Measurements from ENCODE around the gene TIFAB. TPM values are rescaled to one million over a fixed set of nuclear protein-coding genes. Genes with fewer than 3 reads are reported as not detected.
A peak's percentile ranks its signal among the peaks of the same experiment; 100 is the strongest.
"Not testable (repeated sequence)": the region's sequence is repeated elsewhere in the genome, so short reads cannot be mapped to it uniquely, and the experiment has no call there.

TIFAB gene, protein sequence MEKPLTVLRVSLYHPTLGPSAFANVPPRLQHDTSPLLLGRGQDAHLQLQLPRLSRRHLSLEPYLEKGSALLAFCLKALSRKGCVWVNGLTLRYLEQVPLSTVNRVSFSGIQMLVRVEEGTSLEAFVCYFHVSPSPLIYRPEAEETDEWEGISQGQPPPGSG
- under 1 TPM; 0.14 to 0.24 (median 0.23) TPM for polyA plus RNA-seq (ENCODE audit: insufficient read length in 3 of 3)
- long read RNA-seq, donor 1: 0 reads
- long read RNA-seq, donor 2: 0 reads
- long read RNA-seq, donor 3: 0 reads
- long read RNA-seq, donor 4: 0 reads
- long read RNA-seq, donor 5: 0 reads
- long read RNA-seq, donor 6: 0 reads
- long read RNA-seq, donor 7: 0 reads
- long read RNA-seq, donor 8: 0 reads
- long read RNA-seq, donor 9: 0 reads
- long read RNA-seq, donor 10: 0 reads
- long read RNA-seq, donor 11: 0 reads
- long read RNA-seq, donor 12: 0 reads
- long read RNA-seq, donor 13: 0 reads
- long read RNA-seq, donor 14: 0 reads
- long read RNA-seq, donor 15: 0 reads
- long read RNA-seq, donor 16: 0 reads

- no peak for DNase-seq (ENCODE audit: extremely low read depth in 1 of 11, low read depth in 9 of 11, low spot score in 4 of 11)
These were observed at the start of gene TIFAB for GRCh38 chr5:135452321-135453030. Gene TIFAB (minus strand): TSS chr5:135452351. CDS start chr5:135449939, 2,412 bp downstream.

DNA sequence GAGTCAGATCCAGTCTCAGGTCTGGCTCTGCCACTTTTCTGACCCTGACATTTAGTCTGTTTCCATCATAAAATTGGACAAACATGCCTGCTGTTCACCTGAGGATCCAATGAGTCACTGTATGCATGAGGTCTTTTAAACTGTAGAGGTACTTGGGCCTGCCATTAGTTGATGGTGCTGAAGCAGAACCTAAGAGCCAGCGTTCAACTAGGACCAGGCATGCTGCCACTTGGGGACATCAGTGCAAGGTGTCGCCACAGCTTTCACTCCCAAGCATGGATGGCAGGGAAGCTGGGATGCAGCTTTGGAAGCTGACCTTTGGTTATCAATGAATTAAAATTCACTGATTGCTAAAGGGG lies 46.5 kb upstream of the TIFAB start:
- DNase-seq (ENCODE audit: extremely low read depth in 1 of 11, low read depth in 9 of 11, low spot score in 4 of 11): no peak

GRCh38 chr5:135497971-135498636 lies 46.0 kb upstream of the TIFAB start:
- no peak for DNase-seq (ENCODE audit: extremely low read depth in 1 of 11, low read depth in 9 of 11, low spot score in 4 of 11)

- DNase-seq (ENCODE audit: extremely low read depth in 1 of 11, low read depth in 9 of 11, low spot score in 4 of 11): not testable (repeated sequence)
These were observed 43.4 kb upstream of the TIFAB start for GRCh38 chr5:135495531-135495930.

- DNase-seq (ENCODE audit: extremely low read depth in 1 of 11, low read depth in 9 of 11, low spot score in 4 of 11): no peak
These were observed 42.0 kb upstream of the TIFAB start for GRCh38 chr5:135494196-135494595.

DNA sequence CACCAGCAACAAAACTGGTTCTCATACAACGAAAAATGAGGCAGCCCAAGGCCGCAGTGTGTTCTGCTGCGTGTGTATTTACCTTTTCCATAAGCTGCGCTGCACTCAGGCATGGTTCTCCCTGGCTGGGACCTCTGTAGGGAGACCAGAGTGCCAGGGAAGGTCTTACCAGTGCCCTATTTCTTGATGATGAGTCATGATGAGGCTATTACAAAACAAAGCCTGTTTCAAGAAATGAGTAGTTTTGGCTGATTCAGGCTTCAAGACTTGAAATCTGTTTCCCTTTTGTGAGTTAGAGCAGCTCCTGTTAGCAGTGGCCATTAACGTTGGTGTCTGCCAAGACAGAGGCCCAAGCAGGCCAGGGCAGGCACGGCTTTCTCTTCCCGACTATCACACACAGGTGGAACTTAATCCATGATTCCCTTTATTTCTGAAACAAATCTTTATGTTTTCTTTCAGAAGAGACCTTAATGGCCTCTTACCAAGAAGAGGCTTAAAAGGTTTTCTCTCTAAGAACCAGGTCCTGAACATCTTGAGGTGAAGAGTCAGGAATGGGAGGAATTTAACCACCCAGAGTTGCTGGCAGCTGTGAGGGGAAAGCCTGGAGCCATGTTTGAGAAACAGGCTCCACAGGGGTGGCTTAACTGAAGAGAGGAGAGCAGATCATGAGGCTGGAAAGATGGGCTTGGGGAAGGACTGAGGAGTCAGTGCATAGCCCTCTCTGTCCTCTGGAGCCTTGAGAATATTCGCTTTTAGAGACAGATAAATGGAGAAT lies 41.4 kb upstream of the TIFAB start:
- DNase-seq (ENCODE audit: extremely low read depth in 1 of 11, low read depth in 9 of 11, low spot score in 4 of 11): no peak

DNA sequence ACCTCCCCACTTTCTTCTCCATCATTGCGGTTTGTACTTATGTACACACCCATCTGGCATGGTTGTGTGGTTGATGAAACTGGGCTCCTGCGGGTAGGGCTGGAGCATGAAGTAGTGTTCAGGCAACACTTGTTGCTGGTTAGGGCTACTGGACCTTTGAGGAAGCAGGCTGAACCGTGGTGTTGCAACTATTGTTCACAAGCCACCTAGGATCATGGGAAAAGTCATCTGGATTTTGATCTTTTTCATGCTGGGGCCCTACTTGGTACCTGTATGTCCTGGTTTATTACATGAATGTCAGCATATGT lies 40.1 kb upstream of the TIFAB start:
- DNase-seq (ENCODE audit: extremely low read depth in 1 of 11, low read depth in 9 of 11, low spot score in 4 of 11): no peak

DNA sequence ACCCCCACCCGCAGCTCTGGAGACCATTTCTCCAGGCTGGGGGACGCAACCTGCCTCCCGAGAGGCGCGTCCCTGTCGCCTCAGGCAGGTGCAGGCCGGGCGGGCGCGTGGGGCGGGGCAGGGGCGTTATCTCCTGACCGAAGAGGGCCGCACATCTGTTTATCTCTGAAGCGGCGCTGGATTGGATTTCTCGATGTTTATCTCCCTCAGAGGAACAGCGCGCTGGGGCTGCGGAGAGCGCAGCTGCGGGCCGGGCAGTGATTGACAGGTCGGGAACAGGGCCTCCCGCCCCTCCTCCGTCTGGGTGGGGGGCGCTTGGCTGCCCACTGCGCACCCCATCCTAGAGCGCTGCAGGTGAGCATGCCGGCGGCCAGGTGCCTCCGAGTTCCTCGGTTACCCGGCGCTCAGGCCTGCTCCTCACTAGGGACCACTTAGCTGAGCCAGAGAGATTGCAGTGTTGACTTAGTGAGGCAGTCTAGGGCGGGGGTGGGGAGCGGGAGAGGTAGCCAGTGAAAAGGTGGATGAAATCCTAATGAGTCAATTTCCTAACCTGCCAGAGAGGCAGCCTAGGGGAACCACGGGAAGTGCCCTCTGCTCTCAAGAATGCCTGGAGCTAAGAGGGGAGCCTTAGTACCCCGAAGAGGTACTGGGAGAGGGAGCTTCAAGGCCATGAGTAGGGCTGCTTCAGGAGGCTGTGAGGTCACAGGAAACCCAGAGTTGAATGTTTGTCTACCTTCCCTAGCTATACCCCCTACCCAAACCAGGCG lies 39.6 kb upstream of the TIFAB start:
- DNase-seq (ENCODE audit: extremely low read depth in 1 of 11, low read depth in 9 of 11, low spot score in 4 of 11): no peak

DNA sequence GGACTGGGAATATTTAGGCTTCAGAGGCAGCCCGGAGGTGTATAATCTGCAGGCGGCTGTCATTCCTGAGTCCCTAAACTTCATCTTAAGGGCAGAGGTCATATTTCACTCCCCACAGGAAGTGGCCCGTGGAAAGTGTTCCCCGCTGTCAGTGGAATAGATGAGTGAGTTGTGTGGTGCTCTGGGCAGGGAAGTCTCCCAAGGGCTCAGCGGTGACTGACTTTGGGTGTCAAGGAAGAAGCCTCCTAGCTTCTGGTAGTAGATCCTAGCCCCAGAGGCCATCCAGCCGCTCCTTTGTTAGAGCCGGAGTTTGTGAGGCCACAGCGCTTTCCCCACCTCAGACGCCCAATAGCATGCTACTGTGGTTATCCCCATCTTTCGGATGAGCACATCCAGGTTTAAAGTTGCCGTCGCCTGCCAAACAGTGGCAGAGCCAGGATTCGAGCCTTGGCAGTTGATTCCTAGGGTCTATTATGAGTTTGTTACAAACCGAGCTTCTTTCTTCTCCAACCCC lies 38.9 kb upstream of the TIFAB start:
- no peak for DNase-seq (ENCODE audit: extremely low read depth in 1 of 11, low read depth in 9 of 11, low spot score in 4 of 11)

GRCh38 chr5:135490245-135491037 lies 38.3 kb upstream of the TIFAB start:
- no peak for DNase-seq (ENCODE audit: extremely low read depth in 1 of 11, low read depth in 9 of 11, low spot score in 4 of 11)

GRCh38 chr5:135489466-135490244 lies 37.5 kb upstream of the TIFAB start:
- no peak for DNase-seq (ENCODE audit: extremely low read depth in 1 of 11, low read depth in 9 of 11, low spot score in 4 of 11)

DNA sequence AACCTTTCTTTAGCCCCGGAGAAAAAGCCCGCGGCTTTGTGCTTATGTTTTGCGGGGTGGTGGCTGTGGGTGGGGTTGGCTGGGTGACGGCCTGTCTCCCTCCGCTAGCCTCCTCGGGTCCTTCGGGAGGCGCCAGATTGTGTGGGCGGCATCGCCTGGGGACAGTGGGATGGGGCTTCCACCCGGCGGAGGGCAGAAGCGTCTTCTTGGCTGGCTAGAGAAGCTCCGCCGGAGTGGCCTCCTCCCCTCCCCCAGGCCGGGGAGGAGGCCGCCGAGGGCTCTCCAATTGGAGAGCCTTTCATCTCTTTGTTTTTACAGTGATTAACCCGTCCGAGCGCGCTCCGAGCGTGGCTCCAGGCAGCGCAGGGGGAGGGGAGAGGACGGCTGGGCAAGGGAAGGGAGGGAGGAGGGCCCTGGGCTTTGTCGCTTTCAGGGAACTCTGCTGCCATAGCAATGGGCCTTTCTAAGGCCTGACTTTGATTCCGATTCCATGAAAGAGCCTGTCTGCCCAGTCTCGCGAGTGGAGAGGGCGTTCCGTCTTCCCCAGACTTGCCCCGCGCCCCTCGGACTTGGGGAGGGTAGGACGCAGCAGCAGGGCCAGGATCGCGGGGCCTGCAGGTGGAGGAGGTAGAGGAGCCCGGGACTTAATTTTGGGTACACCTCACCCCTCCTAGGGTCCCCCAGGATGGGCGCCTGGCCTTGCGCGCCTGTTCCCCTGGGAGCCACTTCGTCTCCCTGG lies 36.7 kb upstream of the TIFAB start:
- DNase-seq (ENCODE audit: extremely low read depth in 1 of 11, low read depth in 9 of 11, low spot score in 4 of 11): peak in 8 of 11 donors; percentile 40 to 71 (median 54)

DNA sequence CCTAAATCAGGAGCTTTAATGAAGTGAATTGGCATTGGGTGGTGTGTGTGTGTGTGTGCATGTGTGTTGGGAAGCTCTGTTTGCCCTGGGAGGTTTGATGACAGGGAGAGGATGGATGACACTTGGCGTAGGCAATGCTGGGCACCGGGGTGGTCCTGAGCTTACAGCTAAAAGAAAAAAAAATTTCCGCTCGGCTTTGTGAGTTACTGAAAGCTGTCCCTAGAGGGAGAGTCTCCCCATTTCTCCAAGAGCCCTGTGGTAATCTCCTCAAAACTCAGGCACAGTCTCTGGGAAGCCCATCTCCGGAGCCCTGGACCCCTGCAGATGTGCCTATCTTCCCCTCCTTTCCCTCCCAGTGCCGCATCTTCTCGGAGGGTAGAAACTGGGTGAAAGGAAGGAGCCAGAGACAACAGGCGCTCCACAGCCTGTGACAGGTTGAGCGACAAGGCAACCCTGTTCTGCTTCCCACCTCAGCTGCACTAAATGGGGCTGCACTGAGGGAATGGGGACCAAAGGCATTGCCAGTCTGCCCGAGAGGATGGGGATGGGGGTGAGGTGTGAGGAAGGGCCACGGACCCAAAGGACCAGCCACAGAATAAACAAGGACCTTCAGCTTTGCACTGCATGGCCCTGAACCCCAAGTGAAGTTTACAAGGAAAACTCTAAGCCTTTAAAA lies 35.8 kb upstream of the TIFAB start:
- no peak for DNase-seq (ENCODE audit: extremely low read depth in 1 of 11, low read depth in 9 of 11, low spot score in 4 of 11)

DNA sequence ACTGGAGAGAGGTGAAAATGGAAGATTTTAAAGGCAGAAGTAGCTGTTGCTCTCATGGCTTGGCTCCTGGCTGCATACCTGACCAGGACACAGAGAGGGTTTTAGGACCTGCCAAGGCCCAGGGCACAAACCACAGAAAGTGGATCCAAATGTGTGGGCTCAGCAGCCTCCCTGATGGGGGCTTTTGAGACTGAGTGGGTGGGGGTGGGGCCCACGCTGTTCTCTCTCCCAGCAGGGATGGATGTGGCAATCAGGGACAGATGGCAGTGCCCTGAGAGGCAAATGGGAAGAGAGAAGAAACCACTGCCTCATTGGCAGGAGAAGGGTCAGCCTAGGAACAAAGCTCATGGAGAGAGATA lies 34.9 kb upstream of the TIFAB start:
- DNase-seq (ENCODE audit: extremely low read depth in 1 of 11, low read depth in 9 of 11, low spot score in 4 of 11): no peak

DNA sequence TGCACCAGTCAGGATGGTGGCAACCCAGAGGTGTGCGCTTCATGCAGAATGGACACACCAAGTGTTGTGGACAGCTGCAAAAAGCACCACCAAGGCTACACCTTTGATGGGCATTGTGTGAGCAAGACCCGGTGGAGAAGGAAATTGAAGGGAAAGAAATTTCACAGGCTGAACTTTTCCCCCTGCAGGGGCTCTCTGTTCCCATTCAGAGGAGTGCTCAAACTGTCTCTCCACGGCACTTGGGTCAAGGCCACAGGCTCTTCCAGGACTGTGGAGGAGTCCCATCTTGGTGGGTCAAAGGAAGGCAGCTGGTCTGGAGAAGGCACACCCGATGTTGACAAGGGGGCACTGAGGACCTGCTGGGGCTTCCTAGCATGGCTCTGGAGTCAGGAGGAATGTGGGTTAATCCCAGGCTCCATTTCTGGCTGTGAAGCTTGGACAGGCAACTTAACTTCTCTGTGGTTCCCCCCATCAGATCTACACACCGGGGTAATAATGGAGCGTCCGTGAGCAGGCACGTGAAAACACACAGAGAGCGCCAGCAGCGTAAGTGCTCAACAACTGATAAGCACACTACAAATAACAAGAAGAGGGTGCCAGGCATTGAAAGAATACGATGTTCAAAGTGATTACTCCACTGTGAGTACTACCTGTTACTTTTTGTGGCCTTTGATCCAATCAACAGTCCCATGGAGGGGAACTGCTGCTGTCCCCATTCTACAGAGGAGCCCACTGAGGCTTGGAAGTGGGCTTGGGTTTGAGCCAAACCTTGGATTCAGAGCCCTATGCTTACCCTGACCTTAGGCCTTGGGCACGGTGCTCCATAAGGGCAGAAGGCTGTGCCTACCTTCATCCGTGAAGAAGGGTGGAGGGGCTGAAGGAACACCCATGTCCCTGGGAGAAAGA lies 34.2 kb upstream of the TIFAB start:
- no peak for DNase-seq (ENCODE audit: extremely low read depth in 1 of 11, low read depth in 9 of 11, low spot score in 4 of 11)
